Measurements from ENCODE around the gene FOXD2.
"Not testable (repeated sequence)": the region's sequence is repeated elsewhere in the genome, so short reads cannot be mapped to it uniquely, and the experiment has no call there.

The FOXD2 gene

GRCh38 chr1:47439819-47440598, 2.2 kb downstream of the FOXD2 start:
- peak; percentile 47 for DNase-seq

DNA sequence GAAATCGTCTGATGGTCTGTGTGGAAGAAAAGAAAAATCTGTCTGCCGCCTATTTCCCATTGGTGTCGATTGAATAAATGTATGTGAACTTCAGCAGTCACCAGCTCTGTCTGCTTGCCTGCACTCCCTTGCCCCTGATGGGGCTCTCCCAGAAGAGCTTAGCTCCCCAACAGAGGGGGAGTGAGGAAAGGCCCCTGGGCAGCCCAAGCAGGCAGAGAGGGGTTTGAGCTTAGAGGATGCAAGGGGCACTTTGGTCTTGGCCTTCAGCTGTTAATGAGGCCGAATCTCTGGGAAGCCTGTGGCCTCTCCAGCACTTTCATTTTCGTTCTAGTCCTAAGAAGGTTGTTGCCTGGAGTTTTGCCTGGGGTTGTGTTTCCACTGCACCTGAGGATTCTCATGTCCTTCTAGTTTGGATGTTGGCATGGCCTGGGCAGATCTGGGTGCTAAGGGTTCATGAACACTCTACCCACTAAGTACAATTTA, 2.8 kb downstream of the FOXD2 start:
- DNase-seq: peak; percentile 54

- no peak for DNase-seq
Observed at GRCh38 chr1:47441450-47442106, 3.7 kb downstream of the FOXD2 start.

- no peak for DNase-seq
Observed at GRCh38 chr1:47442202-47442601, 4.4 kb downstream of the FOXD2 start.

DNA sequence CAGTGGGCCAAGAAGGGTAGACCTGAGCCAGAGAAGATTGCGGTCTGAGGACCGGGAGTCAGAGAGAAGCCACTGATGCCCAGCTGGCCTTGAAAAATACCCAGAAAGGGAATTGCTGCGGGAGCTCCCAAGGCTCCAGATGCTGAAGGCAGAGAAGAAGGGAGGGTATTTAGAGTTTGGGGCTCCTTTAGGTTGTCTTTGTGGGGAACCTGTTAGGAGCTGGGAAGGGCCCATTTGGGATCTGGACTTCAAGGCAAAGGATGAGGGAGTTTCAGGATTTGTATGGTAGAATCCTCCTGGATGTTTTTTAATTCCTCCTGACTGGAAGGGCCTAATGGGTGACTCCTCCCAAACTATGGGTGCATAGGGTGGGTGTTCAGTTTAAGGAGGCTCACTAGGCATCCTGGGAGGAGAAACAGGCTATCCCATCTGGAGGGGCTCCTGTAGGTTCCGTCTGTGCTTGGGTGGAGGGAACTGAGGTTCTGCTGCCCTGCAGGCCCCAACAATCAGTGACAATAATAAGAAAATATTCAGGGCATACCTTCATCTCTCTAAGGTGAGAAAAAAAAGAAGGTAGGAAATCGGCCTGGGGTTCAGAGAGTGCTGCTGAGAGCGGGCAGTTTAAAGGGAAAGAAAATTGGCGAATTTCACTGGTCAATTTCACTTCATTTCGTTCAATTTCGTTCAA, 5.1 kb downstream of the FOXD2 start:
- no peak for DNase-seq

DNA sequence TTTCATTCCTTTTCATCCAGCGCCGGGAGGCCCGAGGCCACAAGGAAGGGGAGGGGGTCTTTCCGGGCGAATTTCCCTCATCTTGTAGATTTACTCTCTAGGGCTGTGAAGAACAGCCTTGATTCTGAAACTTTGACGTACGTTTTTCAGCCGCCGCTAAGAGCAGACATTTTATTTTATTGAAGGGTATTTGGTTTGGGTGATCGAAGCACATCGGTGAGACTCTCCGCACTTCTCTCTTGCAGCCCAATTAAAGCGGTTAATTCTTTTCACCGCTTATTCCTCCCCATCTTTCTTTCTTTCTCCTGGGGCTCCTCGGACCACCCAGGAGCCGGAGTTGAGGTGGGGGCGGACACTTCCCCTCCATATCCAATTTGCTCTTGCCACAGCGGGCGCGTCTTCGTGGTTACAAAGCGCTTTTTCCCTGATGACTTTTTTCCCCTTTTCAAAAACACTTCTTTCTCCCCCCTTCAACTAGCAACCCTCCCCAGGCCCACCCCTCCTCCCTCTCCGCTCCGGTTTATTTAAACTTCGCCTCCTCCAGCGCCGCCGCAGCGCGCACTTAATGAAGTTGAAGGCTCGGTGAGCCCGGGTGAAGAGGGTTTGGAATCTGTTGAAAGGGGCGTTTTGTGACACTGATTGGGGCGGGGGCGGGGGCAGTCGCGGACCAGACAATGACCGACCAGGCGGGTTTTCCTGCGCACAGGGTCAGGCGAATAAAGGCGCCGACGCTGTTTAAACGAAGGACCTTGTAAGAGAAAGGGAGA, 5.9 kb downstream of the FOXD2 start:
- peak; percentile 63 for DNase-seq

- no peak for DNase-seq
Observed at GRCh38 chr1:47444297-47444561, 6.4 kb downstream of the FOXD2 start.

GRCh38 chr1:47444562-47445465, 7.0 kb downstream of the FOXD2 start:
- peak; percentile 87 for DNase-seq

GRCh38 chr1:47445823-47446550, 8.1 kb downstream of the FOXD2 start:
- DNase-seq: no peak

GRCh38 chr1:47448462-47449222, 10.8 kb downstream of the FOXD2 start:
- DNase-seq: no peak

- no peak for DNase-seq
Observed at GRCh38 chr1:47449822-47450552, 12.1 kb downstream of the FOXD2 start.

GRCh38 chr1:47450606-47451005, 12.8 kb downstream of the FOXD2 start:
- DNase-seq: no peak

DNA sequence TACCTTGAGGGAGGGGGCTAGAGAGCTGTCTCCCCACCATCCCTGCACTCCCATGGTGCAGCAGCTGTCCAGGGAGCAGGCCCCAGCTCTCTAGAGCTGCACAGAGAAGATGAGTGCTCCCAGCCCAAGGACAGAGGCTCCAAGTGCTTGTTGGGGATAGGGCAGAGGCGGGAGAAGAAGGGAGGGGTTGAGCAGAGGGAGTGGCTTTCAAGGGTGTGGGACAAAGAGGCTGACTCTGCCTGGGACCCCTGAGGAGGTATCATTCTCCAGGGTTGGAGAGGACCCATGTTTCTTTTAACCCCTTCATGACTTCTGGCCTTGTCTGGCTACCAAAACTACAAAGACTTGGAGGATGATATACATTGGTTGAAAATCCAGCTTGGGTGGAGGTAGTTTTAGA, 14.6 kb downstream of the FOXD2 start:
- no peak for DNase-seq

DNA sequence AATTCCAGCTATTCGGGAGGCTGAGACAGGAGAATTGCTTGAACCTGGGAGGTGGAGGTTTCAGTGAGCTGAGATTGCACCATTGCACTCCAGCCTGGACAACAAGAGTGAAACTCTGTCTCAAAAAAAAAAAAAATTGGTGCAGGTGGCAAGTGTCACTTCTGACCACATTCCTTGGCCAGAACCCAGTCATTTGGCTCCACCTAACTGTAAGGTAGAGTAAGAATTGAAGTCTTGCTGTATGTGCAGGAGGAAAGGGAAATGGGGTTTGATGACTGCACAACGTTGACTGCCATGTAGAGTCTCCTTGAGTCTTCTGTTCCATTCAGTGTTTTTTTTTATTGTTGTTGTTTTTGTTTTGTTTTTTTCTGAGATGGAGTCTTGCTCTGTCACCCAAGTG, 16.1 kb downstream of the FOXD2 start:
- not testable (repeated sequence) for DNase-seq

DNA sequence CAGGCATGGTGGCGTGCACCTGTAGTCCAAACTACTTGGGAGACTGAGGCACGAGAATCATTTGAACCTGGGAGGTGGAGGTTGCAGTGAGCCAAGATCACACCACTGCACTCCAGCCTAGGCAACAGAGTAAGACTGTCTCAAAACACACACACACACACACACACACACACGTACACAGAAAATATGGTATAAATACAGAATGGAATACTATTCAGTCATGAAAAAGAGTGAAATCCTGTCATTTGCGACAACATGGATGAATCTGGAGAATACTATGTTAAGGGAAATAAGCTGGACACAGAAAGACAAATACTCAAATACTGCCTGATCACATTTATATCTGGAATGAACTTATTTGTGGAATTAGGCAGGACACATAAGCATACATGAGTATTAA, 18.4 kb downstream of the FOXD2 start:
- no peak for DNase-seq

DNA sequence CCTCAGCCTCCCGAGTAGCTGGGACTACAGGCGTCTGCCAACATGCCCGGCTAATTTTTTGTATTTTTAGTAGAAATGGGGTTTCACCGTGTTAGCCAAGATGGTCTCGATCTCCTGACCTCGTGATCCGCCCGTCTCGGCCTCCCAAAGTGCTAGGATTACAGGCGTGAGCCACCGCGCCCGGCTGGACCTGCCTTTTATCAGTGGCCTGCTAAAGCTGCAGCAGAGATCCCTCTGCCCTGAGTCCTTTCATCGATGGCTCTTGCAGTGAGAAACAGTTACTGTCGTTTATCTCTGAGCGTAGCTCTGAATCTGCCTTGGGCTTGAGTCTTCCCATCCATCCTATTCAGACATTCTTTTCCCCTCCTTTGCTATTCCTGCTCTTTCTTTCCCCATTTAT, 19.7 kb downstream of the FOXD2 start:
- DNase-seq: not testable (repeated sequence)

GRCh38 chr1:47459253-47459788, 21.5 kb downstream of the FOXD2 start:
- DNase-seq: no peak

DNA sequence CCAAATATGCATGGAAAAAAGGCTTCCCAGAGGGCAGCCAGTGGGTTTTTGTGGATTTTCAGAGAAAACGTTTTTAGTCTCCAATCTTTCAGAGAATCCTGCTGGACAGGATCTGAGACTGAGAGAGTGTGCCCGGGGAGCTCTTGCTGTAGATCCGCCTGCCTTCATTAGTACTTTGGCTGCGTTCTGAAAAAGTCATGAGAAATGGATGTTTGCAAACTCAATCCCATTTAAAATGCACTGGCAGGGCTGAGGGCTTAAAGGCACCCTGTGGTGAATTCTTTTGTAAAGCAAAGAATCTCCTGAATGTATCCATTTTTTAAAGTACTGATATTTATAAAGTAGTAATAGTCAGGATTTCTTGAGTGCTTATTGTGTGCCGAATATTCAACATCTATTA, 22.2 kb downstream of the FOXD2 start:
- no peak for DNase-seq

DNA sequence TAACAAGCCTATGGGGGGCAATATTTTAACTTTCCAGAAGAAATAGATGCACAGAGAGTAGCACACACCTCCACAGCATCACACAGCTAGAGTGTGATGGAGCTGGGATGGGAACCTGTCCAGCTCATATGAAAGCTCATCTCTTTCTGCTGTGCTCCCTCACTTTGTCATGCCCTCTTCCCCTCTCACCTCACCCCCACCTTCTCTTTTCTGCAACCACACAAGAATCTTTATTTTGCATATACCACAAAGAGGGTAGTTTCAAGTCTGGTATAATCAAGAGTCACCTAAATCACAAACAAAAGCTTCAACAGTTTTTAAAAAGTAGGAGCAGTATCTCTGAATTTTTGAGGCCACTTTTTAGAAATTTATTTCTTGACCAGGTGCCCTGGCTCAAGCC, 22.6 kb downstream of the FOXD2 start:
- DNase-seq: no peak
